IPS-11a (cell line): Measurements from ENCODE around the gene IL1RL1.

Experiments used
- H3K4me3 ChIP-seq: one replicate; pipeline ENCODE4 v1.5.1; 2013; ENCODE audit warnings: low read depth, low read length, control low read depth

IL1RL1 gene

DNA sequence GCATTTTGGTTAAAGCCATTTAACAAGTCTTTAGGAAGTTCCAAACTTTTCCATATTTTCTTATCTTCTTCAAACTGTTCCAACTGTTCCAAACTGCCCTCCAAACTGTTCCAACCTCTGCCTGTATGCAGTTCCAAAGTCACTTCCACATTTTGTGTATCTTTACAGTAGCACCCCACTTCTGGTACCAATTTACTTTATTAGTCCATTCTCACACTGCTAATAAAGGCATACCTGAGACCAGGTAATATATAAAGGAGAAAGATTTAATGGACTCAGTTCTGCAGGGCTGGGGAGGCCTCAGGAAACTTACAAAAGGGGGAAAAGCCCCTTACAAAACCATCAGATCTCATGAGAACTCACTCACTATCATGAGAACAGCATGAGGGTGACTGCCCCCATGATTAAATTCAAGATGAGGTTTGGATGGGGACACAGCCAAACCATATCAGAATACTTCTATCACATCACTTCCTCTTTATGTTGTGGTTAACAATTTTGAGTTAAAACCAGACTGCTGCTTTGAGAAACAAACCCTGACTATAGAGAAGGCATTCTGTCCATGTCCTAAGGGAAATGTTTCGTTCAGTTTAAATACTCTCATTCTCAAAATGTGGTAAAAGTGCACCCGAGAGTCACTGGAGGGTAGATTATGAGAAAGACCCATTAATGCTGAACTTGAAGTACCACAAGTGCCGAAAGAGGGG, 55.2 kb downstream of the IL1RL1 start:
- no peak overlapping the region for H3K4me3 ChIP-seq

DNA sequence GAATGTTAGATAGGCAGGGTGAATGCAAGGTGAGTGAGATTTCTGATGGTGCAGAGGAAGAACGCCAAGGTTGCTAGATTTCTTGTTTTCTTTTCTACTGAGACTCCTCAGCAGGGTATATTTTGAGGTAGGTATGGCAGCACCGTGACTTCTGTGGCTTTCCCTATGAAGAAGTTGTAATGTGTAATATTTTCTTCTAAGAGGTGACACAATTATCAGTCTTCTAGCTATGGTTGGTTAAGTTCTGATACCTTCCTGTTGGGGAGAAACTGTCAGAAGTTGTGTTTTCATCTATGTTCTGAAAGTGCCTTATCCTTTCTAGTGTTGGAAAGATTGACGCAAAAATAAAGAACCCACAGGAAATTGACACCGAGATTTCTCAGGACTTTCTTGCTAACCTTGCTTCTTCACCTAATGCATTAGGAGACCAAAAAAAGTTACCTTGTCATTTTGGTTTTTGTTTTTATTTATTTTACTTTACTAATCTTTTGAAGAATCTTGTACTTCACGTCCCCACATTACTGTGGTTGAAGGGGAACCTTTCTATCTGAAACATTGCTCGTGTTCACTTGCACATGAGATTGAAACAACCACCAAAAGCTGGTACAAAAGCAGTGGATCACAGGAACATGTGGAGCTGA, 56.1 kb downstream of the IL1RL1 start:
- H3K4me3 ChIP-seq, result no peak overlapping the region

DNA sequence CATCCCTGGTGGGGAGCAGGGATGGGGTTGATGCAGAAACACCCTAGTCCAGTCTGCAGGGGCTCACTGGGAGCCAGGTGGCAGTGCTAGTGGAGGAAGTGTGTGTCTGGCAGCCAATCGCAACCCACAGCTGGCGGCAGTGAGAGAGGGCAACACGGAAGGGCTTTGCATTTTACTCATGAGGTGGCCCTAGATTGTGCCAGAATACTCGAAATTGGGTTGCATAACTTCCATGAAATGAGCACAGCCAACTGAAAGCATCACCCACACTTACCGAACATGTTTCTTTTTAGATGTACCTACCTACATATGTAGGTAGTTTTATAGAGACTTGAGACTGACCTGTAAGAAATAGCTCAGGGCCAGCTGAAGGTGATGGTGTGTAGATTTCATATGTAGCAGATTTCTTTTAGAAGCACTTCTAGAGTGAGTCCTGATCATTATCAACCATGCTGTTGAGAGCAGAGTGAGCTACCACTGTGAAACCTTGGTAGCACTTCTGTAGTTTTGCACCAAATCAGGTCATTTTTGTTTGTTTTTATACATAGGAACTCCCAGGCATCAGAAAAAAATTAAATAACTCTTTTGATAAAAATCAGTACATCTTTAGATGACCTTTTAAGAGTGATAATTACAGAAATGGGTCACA, 57.2 kb downstream of the IL1RL1 start:
- H3K4me3 ChIP-seq, result no peak overlapping the region

DNA sequence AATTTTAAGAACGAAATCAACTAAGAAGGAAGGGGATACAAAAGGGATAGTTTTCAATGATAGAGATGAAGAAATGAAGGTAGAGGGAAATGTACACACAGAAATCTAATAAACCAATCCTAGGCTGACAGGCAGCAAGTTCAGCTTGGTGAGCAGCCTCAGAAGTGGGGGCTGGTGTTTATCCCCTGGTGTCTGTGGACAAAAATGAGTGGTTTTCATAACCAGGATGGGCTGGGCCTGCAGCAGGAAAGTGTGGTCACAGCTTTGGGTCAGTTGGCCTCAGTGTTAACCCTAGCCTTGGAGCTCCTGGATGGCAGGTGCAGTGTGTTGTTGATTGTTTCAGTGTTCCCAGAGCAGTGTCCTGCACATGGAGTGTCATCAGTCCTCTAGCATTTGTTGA, 58.5 kb downstream of the IL1RL1 start:
- no peak overlapping the region for H3K4me3 ChIP-seq

DNA sequence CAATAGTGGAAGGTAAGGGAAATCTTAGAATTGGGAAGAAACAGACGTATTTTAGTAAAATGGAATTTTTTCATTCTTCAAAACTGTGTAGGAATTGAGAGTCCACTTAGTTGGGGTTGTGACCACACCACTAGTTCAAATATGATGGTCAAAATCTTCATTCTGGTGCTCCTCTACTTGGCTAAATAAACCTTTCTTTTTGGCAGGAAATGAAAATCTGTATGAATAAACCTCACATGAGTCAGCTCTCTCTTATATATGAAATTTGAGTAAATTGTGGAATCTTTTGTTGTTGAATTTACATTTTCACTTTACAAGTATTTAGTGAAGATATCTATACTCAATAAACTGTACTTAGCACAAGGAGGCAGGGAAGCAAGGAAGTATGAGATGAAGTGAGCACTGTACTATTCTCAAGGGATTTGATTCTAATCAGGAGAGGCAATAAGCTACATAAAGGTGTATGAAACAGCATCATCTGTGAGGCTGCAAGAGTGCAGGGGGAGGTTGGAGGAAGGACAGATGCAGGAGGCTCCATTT, 64.8 kb downstream of the IL1RL1 start:
- no peak overlapping the region for H3K4me3 ChIP-seq

DNA sequence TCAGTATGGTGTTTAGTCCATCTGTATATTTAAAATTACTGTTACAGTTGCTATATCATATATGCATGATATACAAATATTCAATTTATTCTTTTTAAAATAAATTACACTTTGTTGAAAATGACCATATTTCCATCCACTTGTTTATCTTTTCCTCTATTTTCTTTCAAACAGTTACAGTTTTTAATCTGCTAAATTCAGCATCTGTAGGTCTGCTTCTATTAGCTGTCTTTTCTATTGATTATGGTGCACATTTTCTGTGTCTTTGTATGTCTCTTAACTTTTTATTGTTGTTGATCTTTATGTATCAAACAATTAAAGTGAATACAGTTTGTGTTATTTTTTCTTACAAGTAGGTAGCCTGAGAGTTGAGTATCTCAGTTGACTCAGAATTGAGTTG, 72.4 kb downstream of the IL1RL1 start:
- H3K4me3 ChIP-seq, result no peak overlapping the region

DNA sequence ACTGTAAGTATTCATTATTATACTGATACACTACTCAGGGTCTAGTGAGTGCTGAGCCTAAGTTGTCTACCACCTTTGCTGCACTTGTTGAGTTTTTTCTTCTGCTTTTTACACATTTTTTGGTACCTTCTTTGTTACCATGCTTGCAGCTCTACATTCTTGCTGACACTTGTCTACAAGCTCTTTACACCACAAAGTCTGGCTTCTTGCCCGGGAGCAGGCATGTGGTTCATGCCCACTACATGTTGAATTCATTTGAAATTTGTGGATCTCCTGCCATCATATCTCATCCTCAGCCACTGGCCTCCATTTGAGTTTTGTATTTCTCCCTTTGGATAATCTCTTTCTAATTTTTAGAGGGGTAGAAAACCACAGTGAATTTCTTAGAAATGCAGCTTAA, 74.2 kb downstream of the IL1RL1 start:
- no peak overlapping the region for H3K4me3 ChIP-seq

DNA sequence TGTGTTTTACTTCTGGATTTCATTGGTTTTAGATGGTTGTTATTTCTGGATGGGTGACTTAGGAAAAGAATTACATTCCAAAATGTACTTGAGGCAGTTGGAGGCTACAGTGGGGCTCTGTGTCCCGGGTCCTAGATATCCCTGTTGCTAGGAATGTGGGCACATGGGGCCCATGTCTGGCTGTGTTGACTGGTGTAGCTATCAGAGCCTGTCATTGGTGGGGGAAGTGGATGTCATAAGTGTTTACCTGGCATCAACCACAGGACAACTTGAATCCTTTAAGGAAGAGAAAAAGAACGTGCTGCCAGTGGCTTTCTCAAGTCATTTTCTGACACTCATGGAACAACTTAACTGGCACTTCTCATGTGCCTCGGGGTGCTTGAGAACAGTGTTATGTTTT, 74.6 kb downstream of the IL1RL1 start:
- H3K4me3 ChIP-seq, result no peak overlapping the region

DNA sequence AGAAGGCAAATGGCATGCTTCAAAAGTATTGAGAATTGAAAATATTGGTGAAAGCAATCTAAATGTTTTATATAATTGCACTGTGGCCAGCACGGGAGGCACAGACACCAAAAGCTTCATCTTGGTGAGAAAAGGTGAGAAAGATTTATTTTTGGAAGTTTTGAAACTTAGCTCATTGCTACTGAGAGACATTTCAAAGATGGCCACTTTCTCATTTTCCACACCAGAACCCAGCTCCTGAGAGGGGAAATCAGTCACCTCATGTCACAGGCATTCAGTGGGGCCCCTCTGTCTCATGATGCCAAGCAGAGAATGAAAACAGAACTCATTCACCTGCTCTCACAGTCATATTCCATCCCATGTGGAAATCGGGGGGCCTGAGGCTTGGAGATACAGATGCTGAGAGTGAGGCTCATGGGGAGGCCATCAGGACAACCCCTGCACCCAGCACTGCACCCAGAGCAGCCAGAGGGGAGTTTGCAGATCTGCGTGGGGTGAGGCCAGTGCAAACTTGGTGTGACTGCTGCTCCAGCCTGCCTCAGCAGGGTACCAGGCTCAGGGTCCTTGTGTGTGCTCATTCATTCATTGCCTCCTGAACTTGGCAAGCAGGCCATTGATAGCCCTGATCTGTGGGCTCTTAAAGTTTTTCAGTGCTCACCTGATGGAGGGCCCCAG, 75.6 kb downstream of the IL1RL1 start:
- H3K4me3 ChIP-seq, result no peak overlapping the region

DNA sequence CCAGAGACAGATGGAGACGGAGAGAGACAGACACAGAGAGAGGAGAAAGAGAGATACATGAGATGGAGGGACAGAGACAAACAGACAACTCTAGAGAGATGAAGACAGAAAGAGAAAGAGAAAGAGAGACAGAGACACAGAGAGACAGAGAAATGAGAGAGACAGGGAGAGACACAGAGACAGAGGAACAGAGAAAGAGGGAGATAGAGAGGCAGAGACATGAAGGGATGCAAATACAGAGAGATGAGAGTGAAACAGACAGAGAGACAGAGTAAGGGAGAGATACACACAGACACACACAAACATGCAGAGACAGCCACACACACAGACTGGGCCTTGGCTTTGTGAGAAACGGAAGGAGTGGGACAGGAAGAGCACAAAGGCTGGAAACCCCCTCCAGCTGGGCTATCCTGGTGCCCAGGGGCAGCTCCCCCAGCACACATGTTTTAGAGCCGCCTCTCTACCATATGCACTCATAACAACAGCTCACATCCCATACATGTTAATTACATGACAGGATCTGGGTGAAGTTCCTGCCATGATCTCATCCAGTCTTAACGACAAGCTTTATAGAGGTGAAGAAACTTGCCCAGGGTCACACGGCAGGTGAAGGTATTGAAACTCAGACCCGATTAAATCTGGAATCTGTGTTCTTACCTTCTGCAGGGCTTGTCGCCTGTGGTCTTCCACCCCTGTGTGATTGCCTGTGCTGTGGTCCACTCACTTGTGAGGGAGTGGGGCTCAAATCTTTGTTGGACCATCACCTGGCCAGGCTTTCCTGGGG, 76.6 kb downstream of the IL1RL1 start:
- H3K4me3 ChIP-seq, result no peak overlapping the region

DNA sequence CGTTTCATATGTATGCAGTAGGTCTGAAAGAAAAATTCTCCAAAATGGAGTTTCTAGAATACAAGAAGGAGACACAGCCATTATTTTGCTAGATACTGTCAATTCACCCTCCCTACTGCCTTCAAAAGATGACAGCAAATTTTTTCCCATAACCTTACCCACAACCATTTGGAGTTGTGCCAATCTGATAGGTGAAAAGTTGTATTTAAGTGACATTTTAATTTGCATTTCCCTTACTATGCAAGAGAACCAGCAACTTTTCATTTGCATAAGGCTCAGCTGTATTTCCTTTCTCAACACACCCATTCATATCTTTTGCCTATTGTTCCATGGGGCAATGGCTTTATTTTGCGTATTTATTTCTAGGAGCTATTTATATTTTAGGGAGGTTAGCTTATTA, 80.2 kb downstream of the IL1RL1 start:
- H3K4me3 ChIP-seq, result no peak overlapping the region

DNA sequence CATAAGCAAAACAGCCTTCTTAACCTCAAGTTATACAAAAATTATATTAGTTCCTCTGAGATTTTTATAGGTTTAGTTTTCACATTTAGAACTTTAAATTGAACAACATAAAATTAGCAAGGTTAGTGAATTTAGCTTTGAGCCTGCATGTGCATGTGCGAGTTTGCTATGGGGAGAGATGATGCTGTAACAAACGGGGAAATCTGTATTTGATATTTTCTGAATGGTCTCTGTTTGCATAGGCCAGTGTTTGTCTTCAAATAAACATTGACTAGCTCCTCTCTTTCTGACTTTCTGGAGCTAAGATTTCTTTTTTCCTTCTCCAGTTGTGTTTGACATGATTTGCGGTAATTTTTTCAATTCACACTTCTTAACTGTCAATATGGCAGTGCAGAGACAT, 80.7 kb downstream of the IL1RL1 start:
- H3K4me3 ChIP-seq, result no peak overlapping the region

DNA sequence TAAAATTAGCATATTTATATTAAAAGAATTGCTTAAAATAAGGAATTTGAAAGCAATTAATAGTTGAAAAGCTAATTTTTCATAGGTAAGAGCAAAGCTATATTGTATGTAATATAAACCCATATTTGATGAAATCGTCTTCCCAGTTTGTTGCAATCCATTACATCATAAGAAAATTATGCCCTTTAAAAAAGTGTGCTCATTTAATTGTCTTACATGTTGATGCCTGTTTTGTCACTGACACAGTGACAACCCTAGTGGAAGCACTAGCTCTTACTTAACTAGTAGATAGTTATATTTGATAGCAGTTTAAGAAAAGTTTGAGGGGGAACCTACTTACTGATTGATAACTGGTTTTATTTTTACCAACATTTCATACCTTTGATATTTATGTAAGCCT, 81.6 kb downstream of the IL1RL1 start:
- H3K4me3 ChIP-seq, result no peak overlapping the region

DNA sequence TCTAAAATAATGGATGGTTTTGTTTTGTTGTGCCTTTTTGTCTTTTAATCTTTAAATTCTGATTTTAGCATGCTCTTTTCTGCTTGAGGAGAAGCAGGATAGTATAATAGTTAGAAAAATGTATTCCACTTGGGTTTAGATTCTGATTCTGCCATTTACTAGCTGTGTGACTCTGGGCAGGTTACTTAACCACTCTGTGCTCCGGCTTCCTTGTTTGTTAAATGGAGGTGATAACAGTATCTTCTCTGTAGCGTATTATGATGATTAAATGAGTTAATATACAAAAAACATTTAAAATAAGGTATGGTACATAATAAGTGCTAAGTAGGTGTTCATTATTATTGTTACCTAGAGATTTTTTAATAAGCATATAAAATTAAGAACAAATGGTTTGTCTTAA, 84.6 kb downstream of the IL1RL1 start:
- H3K4me3 ChIP-seq, result no peak overlapping the region

DNA sequence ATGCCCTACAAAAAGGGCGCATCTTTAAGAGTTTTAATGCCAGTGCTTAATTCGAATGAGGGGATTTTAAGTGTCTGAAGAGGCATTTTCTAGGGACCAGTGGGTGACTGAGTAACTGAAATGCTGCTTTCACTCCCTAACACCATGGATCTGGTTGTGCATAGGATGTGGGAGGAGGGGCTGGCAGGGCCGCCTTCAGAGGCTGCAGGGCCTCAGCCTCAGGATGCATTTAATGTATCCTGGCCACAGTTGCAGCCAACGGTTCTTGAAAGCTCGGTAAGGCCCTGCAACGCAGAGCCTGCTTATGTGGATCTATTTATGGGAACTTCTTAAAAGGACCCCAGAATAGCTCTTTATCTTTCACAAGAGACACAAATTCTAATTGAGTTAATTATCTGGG, 85.8 kb downstream of the IL1RL1 start:
- H3K4me3 ChIP-seq, result no peak overlapping the region

DNA sequence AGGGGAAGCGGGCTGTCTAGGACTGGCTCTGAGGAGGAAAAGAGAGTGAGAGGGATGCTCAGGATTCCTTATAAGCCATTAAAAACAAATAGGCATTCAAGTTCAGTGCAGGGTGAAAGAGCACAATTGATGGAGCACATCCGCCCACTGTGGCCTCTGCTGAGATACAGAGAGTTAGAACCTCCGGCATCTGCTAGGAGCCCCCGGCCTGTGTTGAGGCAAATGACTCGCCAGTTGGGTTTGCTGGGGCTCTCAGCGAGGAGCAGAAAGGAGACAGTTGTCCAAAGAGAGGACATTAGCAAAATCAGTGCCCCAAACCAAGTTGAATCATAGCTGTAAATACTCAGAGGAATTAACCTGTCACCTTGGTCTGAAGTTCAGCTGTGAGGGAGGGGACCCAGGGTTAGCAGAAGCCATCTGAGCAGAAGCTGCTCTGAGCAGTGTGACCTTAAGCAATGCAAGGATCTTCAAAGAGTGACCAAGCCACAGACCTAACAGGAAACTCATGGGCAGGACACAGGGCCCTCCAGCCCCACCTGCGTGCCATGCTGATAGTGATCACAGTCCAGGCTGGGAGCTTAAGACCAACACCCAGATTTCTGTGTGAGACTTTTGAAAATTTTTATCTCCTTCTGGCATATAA, 88.3 kb downstream of the IL1RL1 start:
- no peak overlapping the region for H3K4me3 ChIP-seq

DNA sequence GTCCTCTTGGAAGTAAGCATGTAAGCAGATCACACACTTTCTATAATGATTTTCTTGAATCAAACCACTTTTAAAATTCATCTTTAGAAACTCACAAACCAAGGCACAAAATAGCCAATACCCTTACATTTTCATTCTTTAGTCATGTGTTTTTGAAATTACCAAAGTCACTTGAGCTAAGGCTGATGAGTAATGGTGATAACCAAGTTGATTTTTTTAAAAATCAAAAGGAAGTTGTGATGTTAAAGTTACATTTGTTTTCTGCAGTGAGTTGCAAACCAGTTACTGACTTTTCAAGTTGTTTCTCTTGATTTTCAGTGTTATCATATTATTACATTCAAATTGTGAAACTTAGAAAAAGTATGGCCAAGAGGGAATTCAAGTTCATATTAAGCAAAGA, 90.1 kb downstream of the IL1RL1 start:
- H3K4me3 ChIP-seq, result no peak overlapping the region
